Fibroblast of lung (primary cell): ENCODE measurements around the gene LRP10.

Source experiments
- CTCF ChIP-seq, 2 donors: IDR thresholded peaks in 1 of 2; conservative IDR thresholded peaks in 1 of 2; 1 replicate in 1 of 2; 2 replicates in 1 of 2; pipeline ENCODE4 v1.5.1; 2011 to 2012; ENCODE audit warnings: low read length in 2 of 2, control low read depth in 1 of 2, inconsistent platforms in 1 of 2, low read depth in 1 of 2, mild to moderate bottlenecking in 1 of 2
- EZH2 ChIP-seq: IDR thresholded peaks from 2 replicates; pipeline ENCODE4 v1.5.1; 2012; ENCODE audit warnings: low read length, control low read depth, mild to moderate bottlenecking; ENCODE audit errors: missing control alignments

GRCh38 chr14:22882529-22883172 lies 11.1 kb downstream of the LRP10 start:
- no peak for TF ChIP-seq CTCF (conservative IDR thresholded peaks at IDR 0.05 in 1 of 2, IDR thresholded peaks at IDR 0.05 in 1 of 2; ENCODE audit: low read depth in 1 of 2, low read length in 2 of 2)
- TF ChIP-seq EZH2: no peak
